Kidney capillary endothelial cell (primary cell): Measurements from ENCODE around the gene STEAP1B.
"Not testable (repeated sequence)": the region's sequence is repeated elsewhere in the genome, so short reads cannot be mapped to it uniquely, and the experiment has no call there.

Experiments used
- DNase-seq: peaks from one replicate; pipeline ENCODE4 v3.0.0-alpha.2; 2018; ENCODE audit warnings: low spot score

Gene STEAP1B

DNA sequence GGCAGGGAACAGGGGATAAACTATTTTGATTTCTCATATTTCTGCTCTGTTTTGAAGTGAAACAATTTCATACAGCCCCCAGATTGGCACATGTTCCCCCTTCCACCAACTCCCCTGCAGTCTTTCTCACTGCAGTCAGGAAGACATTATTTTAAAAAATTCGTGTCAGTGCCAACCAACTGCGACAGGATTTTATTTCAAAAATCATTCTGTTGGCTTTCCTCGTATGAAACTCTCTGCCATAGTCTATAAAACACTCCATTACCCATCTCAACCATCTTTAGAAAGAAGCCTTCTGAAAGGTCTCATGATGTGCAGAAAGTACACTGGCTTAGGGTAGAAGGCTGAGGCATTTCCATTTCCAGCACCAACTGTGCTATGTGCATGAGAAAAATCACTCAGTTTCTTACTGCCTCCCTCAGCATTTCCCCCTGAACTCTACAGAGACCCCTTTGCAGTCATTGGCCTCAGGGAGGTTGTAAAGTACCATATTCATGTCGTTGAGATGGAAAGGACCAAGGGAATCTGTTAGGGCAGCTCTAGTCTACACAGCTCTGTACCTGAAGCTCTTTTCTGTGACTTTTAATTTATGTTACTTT, 46.9 kb downstream of the STEAP1B start:
- no peak for DNase-seq

DNA sequence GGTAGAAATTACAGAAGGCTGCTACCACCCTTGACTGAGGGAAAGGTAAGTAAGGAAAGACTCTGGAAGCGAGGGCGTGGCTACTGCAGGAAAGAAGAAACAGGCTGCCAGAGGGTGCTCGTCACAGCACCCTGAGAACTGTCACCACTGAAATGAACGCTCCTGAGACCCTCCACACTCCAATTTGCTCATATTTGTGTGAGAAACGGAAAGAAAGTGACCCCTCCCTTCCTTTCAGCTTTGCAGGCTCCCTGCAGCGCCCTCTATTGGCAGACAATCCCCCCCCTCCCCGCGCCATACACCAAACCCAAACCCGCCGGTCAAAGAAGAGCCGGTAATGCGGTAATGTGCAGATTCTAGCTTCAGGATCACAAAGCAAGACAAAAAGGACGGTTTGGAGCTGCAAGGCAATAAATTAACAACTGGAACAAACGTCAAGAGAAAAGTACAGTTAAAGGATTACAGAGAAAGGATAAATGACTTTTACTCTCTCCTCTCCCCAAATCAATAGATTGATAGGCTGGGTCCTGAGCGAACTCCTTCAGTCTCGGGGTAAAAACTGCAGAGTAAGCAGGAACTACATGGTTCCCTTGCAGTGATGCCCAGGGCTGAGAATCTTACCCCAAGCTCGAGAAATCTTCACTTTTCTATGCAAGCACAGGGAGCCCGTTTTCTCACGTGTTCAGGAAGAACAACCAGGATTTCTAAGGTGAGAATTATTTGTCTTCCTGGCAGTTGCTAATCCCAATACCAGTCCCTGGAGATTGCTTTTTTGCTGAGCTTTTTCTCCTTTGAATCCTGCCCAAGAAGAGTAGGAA, 47.6 kb downstream of the STEAP1B start:
- peak; percentile 52 for DNase-seq

DNA sequence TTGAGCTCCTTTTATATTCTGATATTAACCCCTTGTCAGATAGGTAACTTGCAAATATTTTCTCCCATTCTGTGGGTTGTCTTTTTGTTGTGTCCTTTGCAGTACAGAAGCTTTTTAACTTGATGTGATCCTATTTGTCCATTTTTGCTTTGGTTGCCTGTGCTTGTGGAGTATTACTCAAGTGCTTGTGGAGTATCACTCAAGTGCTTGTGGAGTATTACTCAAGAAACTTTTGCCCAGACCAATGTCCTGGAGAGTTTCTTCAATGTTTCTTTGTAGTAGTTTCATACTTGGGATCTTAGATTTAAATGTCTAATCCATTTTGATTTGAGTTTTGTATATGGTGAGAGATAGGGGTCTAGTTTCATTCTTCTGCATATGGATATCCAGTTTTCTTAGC, 50.0 kb downstream of the STEAP1B start:
- not testable (repeated sequence) for DNase-seq

DNA sequence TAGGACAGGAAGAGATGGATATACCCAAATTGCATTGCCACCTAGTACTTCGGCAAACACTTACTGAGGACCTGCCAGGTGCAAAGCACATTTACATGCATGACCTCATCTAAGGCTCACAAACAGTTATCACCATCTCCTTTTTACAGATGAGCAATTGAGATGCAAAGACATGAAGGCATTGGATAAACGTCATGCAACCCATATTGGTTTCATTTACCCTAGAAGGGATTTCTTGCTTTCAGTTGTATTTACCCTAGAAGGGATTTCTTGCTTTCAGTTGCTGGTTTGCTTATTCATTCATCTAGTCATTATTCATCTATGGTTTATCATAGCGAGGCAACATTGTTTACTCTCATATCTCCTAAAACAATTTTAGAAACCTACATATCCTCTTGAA, 52.2 kb downstream of the STEAP1B start:
- no peak for DNase-seq

DNA sequence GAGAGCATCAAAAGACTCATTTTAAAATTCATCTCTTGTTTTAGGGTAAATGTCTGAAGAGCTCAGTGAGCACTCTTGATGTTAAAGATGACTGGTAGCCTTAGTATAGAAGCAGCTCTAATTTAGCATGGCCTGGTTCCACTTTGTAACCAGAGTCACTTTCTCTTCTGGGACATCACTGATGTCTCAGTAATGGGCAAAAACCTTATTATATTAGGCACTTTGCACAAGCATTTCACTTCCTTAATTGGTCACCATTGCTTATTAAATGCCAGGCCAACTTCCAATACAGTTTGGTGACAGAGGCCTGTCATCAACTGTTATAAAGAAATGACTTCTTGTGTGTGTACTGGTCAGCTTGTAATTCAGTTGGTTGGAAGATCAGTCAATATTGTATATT, 53.0 kb downstream of the STEAP1B start:
- no peak for DNase-seq

DNA sequence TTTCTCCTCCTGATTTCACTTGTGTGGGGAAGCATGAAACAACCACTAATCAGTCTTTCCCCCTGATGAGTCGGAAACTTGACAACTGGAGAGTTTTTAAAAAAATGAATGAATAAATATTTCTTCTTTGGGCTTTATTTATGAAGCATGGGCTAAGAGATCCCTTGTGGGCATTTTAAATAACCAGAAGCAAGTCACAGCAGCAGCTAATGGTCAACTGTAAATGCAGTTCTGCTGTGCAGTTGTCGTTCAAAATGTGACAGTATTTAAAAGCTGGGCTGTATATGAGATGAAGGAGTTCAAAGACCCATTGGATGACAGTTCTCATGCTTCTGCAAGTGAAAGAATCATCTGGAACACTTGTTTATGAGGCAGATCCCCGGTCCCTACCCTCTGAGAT, 54.1 kb downstream of the STEAP1B start:
- DNase-seq, result no peak

DNA sequence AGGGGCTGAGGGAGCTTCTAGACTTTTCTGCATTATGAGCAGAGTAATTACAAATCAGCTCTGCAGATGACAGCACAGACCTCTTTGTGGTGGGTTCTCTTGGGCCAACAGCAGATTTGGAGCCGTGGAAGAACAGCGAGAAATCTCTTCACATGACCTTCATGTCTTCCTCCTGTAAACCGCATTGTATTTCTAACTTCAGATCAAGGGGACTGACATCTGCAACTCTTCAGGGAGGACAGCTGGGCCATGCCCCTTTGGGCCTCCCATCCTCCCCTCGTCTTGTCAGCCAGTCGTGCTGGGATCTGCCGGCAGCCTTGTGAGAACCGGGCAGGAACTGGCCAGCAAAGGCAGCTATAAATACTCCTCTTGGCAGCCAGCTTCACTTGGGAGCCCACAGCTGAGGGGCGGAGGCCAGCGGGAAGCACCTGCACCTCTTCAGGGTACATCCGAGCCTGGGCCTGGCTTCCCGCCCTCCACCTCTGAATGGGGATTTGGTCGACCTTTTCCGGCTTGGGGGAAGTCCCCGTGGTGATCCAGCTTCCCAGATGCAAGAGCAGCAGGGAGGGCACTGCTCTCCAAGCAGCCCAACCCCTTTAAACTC, 54.7 kb downstream of the STEAP1B start:
- DNase-seq, result peak; percentile 77

DNA sequence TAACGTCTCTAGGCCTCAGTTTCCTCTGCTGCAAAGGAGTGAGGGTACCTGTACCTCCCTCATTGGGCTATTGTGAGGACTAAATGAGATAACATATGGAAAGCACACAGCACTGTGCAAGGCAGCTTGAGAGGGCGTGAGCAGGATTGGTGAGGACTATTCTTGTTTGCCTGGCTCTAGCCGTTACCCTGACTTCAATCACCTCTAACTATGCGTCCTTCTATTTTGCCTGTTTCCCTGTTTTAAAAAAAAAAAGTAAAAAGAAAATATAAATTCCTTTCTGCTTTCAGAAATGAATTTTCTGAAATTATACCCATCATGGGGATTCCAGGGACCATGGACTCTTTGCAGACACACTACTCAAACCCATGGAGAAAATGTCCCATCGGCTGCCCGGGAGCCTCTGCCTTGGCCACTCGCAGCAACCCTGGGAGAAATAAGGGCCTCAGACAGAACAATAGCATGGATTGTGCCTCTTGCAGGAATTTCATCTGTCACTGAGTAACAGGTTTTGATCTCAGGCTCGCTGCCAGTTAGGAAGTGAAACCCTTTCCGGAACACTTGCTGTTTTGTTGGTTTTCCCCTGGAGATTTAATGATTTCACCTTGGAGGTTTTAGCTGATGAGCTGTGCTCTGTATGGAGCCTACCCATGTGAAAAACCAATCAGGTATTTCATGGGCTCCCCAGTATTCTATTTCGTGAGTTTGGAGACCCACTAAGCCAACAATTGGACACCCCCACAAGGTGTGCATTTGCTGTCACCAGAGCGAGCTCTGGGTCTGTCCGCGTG, 55.6 kb downstream of the STEAP1B start:
- DNase-seq, result peak; percentile 95

DNA sequence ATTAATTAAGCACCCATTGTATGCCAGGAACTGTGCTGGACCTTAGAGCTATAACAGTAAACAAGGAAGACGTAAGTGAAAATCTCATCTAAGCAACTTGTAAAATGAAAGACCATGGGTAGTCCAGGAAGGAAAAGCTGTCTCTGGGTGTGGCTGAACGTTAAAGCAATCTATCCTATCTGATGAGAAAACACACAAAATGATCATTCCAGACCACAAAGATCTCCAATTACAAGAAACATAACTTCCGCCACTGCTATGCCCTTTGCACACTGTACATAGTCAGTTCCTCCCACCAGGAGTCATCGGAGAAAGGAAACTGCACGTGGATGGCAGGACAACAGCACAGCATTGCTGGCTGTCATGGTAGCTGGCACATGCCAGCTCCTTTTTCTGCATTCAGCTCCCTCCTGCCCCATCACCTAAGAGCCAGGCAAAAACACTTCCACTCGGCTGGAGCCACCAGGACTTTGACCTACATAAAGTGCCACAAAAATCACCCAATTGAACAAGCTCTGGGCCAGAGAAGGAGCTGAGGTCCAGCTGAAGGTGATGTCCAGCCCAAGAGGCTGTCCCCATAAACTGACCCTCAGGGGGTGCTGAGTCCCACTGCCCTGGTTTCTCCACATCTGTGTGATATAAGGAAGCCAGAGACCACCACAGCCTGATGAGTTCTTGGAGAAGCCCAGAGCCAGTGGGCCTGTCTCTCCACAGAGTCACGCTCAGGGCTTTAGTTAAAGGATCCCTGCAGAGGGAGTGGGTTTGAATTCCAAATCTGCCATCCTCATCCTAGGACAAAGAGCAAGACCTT, 56.4 kb downstream of the STEAP1B start:
- peak; percentile 81 for DNase-seq

DNA sequence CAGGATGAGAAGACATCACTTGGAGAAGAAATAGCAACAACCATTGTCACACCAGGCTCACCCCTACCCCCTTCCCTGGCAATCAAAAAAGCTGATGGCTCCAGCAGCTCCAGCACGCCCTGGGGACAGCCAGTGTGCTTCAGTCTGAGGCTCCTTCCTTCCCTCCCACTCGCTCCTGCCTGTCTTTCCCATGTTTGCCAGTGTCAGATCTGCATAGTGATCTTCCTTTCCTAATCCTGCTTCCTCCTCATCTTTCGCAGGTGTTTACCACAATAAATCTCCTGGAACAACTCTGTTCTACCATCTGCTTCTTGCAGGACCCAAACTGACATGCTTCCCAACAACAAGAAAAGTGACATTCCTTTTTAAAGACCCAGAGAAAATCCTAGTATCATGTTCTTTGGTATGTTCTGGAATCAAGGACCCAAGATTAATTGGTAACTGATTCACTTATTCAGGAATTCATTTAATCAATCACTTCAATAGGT, 57.1 kb downstream of the STEAP1B start:
- no peak for DNase-seq

DNA sequence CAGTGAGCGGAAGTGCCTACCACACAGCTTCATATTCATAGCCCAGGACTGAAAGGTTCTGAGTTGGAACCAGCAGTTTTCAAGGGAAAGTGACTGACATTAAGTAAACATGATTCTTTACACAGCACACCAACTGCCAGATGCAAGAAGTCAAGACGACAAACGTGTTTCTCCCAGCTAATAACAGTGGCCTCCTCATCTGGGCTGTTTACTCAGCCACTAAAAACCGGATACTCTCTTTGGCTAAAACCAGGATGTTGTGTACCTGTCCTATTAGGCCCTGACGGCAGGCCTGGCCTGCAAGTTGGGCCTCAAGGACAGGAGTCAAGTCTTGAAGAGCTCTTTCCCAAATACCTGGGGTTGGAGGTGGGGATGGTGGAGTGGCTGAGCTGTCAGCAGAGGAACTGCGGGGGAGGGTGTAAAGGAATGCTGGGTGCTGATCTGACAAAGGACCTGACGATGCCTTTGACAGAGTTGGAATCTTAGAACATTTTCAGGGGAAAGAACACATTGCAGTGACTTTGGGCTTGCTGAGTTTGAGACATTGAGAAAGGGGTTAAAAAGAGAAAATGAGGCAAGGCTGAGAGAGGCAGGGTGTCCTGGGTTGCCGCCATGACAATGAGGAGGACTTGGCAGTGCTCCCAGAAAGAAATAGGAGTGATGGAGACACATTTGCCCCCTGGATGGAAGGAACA, 57.7 kb downstream of the STEAP1B start:
- DNase-seq, result no peak

DNA sequence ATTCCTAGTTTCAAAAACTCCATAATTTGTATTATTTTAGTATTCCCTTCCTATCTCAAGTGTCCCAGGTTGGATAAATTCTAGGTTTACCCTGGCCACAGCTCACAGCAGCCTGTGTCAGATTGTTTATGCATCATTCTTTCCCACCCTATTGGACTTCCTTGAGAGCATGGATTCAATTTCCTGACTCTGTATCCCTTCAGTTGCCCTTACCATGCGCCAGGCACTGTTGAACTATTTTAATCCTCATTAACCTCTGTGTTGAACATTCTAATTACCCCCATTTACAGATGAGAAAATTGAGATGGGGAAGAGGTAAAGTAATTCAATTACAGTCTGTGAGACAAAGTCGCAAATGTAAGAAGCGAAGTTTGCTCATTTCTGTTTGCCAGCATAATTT, 58.8 kb downstream of the STEAP1B start:
- no peak for DNase-seq

DNA sequence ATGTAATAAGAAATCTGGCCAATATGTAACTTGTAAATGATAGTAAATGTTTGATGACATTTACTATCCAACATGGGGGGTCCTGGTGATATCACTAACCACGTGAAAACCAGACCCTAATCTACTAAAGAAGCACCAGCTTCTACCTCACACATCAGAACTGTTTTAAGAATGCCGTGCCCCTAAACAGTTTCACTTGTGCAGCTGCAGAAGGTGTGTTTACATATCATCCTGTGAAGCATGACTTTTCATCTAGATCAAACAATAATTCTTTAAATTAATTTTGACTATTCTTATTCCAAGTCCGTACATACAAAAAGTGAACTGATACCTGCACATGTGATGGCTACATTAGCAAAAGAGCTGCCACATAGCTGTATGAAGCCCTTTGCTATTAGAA, 61.0 kb downstream of the STEAP1B start:
- no peak for DNase-seq

DNA sequence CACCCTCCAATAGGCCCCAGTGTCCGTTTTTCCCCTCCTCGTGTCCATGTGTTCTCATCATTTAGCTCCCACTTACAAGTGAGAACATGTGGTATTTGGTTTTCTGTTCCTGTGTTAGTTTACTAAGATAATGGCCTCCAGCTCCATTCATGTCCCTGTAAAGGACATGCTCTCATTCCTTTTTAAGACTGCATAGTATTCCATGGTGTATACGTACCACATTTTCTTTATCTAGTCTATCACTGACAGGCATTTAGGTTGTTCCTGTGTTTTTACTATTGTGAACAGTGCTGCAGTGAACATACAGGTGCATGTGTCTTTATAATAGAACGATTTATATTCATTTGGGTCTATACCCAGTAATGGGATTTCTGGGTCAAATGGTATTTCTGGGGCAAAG, 63.4 kb downstream of the STEAP1B start:
- DNase-seq, result not testable (repeated sequence)

DNA sequence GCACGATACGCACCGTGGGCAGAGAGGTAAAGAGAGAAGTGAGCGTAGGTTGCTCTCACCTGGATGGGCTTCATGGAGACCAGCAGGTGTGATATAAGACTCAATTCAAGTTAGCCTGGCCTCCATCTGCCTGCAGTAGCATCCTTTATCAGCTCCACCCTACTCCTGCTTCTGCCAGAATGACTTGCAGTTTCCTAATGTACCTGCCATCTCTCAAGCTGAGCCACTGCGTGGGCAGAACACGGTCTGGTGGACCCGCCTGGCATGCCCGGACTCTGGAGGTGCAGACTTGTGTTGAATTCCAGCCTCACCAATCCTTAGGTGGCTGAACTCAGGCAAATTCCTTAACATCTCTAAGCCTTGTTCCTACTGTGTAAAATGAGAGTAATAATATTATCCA, 64.3 kb downstream of the STEAP1B start:
- DNase-seq, result no peak

DNA sequence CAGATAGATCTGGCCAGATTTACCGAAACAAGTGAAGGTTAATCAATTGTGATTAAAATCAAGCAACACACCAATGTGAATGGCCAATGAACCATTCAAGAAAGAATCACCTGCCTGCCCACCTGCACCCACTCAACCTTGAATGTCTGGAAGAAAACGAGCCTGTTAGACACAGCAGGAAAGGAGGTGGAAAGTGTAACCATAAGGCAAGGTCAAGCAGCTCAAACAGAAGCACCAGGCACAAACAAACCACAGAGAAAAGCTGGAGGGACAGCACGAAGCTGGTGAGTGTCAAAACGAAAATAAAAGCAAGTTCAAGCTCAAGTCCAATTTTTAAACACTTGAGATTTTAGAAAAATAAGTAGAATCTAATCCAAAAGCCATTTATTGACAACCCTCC, 64.9 kb downstream of the STEAP1B start:
- no peak for DNase-seq

DNA sequence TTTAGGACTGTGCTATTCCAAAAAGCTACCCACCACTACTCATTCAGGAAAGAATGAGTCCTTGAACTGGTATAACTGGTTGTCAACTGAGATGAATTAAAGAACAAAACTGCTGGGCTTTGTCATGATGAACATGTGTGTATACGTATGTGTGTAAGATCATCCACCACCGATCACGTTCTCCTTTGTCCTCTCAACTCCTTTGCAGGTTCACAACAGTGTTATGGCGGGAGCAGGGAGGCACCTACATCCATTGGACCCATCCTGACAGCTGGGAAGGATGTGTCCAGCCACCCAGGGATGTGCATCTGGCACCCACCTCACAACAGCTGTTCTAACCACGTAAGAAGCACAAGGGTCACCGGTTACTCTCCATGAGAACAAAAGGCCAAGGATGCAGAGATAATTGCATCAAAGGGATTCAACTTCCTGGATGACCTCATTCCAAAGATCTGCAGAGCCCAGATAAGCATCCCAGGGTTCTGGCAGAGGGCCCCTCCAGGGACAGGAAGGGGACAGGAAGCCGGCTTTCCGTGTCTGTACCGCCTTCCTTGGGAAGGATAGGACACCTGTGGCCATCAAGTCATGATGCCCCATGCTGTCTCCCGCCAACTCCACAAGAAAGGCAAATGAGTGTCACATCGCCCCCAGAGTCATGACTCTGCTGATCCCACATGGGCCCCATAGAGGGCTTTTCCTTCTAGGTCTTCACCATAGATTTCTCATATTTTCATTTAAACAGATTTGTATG, 66.1 kb downstream of the STEAP1B start:
- peak; percentile 92 for DNase-seq

DNA sequence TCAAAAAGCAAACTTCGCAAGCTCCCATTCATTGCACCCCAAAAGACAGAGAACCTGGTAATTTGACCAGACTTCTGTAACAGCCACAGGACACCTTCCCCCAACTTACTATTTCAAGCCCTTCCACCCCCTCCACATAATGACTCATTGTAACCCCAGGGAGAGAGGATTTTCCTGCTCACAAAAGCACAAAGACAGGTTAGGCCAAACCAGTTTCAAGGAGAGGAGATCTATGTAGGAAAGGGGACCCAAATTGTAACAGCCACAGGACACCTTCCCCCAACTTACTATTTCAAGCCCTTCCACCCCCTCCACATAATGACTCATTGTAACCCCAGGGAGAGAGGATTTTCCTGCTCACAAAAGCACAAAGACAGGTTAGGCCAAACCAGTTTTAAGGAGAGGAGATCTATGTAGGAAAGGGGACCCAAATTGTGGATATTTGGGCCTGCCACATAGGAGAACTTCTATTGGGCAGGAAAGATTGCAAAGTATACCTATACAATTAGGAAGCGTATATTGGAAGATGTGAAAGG, 66.8 kb downstream of the STEAP1B start:
- not testable (repeated sequence) for DNase-seq

DNA sequence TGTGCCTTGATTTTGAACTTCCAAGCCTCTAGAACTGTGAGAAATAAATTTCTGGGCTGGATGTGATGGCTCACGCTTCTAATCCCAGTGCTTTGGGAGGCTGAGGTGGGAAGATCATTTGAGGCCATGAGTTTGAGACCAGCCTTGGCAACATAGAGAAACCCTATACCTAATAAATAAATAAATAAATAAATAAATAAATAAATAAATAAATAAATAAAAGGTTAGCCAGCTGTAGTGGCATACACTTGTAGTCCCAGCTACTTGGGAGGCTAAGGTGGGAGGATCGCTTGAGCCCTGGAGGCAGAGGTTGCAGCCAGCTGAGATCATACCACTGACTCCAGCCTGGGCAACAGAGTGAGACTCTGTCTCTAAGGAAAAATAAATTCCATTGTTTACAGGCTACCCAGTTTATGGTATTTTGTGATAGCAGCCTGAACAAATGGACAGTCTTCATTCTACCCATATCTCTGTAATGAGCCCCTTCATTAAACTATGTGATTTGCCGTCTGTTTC, 67.7 kb downstream of the STEAP1B start:
- no peak for DNase-seq

DNA sequence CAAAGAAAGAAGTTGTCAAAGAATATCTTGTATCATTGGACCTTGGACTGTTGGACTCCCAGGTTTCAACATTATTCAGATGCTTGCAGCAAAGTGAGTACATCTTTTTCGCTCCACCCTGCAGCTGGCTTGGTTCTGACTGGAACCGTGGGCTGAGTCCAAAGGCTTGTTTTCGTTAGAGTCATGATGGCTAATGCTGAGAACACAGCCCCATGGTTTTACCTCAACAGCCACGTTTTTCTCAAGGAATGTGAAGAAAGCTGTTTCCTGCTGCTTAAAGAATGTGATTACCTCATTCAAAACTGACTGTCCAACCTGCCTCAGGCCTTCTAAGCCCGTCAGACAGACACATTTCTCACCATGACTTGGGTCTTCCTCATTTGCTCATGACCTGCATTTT, 69.5 kb downstream of the STEAP1B start:
- no peak for DNase-seq
